PFSK-1 (cell line): ENCODE results near the gene MEFV.

ENCODE experiments used
- POLR2AphosphoS5 ChIP-seq: IDR thresholded peaks from 2 replicates; pipeline ENCODE4 v1.6.1; 2012; ENCODE audit warnings: low read depth, mild to moderate bottlenecking, control low read depth, low read length, moderate library complexity
- SIN3A ChIP-seq: IDR thresholded peaks from 2 replicates; pipeline ENCODE4 v1.6.1; 2012; ENCODE audit warnings: mild to moderate bottlenecking, low read length, moderate library complexity, borderline replicate concordance; ENCODE audit not compliant: insufficient read depth
- TAF1 ChIP-seq: IDR thresholded peaks from 2 replicates; pipeline ENCODE4 v1.6.1; 2012; ENCODE audit warnings: low read length, control low read depth, borderline replicate concordance; ENCODE audit not compliant: insufficient read depth
- TF ChIP-seq, protein P1 (sequence below), 2 experiments: IDR thresholded peaks; 2 replicates each; pipeline versions ENCODE4 v1.6.1 to v1.8.0; 2011 to 2012; ENCODE audit warnings: low read depth in 2 of 2, low read length in 2 of 2, control low read depth in 1 of 2, inconsistent platforms in 1 of 2, mild to moderate bottlenecking in 1 of 2, moderate library complexity in 1 of 2; ENCODE audit not compliant: insufficient read depth in 1 of 2

DNA sequence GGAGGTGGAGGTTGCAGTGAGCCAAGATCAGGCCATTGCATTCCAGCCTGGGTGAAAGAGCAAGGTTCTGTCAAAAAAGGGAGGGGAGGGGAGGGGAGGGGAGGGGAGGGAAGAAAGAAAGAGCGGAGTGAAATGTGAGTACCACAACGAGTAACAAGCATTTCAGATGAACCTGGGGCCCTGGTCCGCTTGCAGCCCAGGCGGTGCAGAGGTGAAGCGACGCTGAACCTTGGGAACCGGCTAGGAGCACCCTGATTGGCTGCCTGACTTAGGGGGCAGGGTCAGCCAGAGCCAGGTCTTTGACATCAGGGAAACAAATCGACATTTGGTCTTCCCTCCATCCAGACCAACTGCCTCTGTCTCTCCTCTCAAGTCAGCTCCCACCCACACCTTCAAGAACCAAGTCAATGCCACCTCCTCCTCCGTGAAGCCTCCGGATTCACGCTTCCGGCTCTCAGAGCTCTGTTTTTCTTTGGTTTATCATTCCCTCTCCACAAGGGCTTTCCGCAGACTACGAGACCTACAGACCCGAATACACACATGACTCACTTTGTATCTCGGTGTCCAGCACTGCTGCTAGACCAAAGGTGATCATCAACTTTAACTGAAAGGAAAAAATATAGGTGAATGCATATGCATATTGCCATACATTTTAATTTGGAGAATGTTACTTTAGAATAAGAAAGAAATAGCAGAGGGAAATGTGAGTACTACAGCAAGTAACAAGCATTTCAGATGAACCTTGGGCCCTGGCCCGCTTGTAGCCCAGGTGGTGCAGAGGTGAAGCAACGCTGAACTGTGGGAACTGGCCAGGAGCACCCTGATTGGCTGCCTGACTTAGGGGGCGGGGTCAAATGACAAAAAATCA, 49.1 kb downstream of the MEFV start:
- TF ChIP-seq TAF1 (no peak), SIN3A (no peak), POLR2AphosphoS5 (no peak)
- TF ChIP-seq, protein P1, sequence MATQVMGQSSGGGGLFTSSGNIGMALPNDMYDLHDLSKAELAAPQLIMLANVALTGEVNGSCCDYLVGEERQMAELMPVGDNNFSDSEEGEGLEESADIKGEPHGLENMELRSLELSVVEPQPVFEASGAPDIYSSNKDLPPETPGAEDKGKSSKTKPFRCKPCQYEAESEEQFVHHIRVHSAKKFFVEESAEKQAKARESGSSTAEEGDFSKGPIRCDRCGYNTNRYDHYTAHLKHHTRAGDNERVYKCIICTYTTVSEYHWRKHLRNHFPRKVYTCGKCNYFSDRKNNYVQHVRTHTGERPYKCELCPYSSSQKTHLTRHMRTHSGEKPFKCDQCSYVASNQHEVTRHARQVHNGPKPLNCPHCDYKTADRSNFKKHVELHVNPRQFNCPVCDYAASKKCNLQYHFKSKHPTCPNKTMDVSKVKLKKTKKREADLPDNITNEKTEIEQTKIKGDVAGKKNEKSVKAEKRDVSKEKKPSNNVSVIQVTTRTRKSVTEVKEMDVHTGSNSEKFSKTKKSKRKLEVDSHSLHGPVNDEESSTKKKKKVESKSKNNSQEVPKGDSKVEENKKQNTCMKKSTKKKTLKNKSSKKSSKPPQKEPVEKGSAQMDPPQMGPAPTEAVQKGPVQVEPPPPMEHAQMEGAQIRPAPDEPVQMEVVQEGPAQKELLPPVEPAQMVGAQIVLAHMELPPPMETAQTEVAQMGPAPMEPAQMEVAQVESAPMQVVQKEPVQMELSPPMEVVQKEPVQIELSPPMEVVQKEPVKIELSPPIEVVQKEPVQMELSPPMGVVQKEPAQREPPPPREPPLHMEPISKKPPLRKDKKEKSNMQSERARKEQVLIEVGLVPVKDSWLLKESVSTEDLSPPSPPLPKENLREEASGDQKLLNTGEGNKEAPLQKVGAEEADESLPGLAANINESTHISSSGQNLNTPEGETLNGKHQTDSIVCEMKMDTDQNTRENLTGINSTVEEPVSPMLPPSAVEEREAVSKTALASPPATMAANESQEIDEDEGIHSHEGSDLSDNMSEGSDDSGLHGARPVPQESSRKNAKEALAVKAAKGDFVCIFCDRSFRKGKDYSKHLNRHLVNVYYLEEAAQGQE (IDR thresholded peaks at IDR 0.05; ENCODE audit: insufficient read depth in 1 of 2, low read depth in 2 of 2, low read length in 2 of 2): no peak
